K562 (cell line): Measurements from ENCODE around the gene CLSTN1. TPM values are rescaled to one million over a fixed set of nuclear protein-coding genes. Genes with fewer than 3 reads are reported as not detected.
A peak's percentile ranks its signal among the peaks of the same experiment; 100 is the strongest.

Source experiments
- E2F6 ChIP-seq, 2 experiments: IDR thresholded peaks; 2 replicates each; pipeline ENCODE4 v1.6.1; 2011; ENCODE audit warnings: borderline replicate concordance in 1 of 2, control low read depth in 1 of 2, low read depth in 1 of 2, low read length in 1 of 2, mild to moderate bottlenecking in 1 of 2, mixed read lengths in 1 of 2, moderate library complexity in 1 of 2; ENCODE audit not compliant: insufficient read depth in 1 of 2, insufficient read length in 1 of 2, poor library complexity in 1 of 2, severe bottlenecking in 1 of 2; ENCODE audit errors: extremely low read depth in 1 of 2
- GATAD2B ChIP-seq: fragments of 450-650 bp; IDR thresholded peaks from 2 replicates; pipeline ENCODE4 v1.6.1; 2017; ENCODE audit warnings: mild to moderate bottlenecking, borderline replicate concordance
- RBFOX2 ChIP-seq: fragments of 200-400 bp; formaldehyde crosslinking; IDR thresholded peaks from 2 replicates; pipeline ENCODE4 v1.6.1; 2017; ENCODE audit warnings: low read depth, mild to moderate bottlenecking, low read length, moderate library complexity
- STAT5A ChIP-seq: IDR thresholded peaks from 2 replicates; pipeline ENCODE4 v1.6.1; 2012; ENCODE audit warnings: low read length, inconsistent platforms, borderline replicate concordance
- TFAP4 ChIP-seq: sonication (generic); formaldehyde crosslinking; IDR thresholded peaks from 2 replicates; pipeline ENCODE4 v1.8.0; 2022; ENCODE audit warnings: missing genetic modification reagents, mild to moderate bottlenecking, moderate library complexity, borderline replicate concordance
- polyA plus RNA-seq, 8 experiments: library from polyadenylated mRNA; depleted of rRNA in 4 of 8; stranded (reverse) in 5 of 8; unstranded in 3 of 8; fragments of >200 nt; fragmentation: Nextera tagmentation in 2 of 8; fragmentation: Illumina TruSeq in 1 of 8; extraction: Ambion mirVana in 2 of 8; extraction: Trizol in 1 of 8; gene quantifications; 2 replicates each; pipeline versions ENCODE4 v1.2.1 to v1.2.3, GENCODE V29; 2011 to 2014; ENCODE audit warnings: inconsistent platforms in 1 of 8, missing spikeins in 1 of 8
- total RNA-seq, 7 experiments: library from RNA; depleted of rRNA in 6 of 7; stranded (reverse); fragments of >200 nt in 6 of 7; fragmentation: Illumina TruSeq in 2 of 7; extraction: Trizol in 2 of 7; gene quantifications; 2 replicates each; pipeline versions ENCODE4 v1.2.1 to v1.2.3, GENCODE V29; 2011 to 2021; ENCODE audit warnings: low replicate concordance in 1 of 7
- TF ChIP-seq, protein P1 (sequence below): fragments of 450-650 bp; IDR thresholded peaks from 2 replicates; pipeline ENCODE4 v1.6.1; 2016; ENCODE audit warnings: mild to moderate bottlenecking, moderate library complexity
- TF ChIP-seq, protein P2 (sequence below): sonication (generic); formaldehyde crosslinking; IDR thresholded peaks from 2 replicates; pipeline ENCODE4 v1.8.0; 2022; ENCODE audit warnings: mild to moderate bottlenecking, missing genetic modification reagents

The CLSTN1 gene
- total and polyA plus RNA-seq, 9 of the 15 experiments (the other 6 are each of a cell fraction or from before 2014, with no cell fraction given): 1.1 to 32.5 (median 13.3) TPM

DNA sequence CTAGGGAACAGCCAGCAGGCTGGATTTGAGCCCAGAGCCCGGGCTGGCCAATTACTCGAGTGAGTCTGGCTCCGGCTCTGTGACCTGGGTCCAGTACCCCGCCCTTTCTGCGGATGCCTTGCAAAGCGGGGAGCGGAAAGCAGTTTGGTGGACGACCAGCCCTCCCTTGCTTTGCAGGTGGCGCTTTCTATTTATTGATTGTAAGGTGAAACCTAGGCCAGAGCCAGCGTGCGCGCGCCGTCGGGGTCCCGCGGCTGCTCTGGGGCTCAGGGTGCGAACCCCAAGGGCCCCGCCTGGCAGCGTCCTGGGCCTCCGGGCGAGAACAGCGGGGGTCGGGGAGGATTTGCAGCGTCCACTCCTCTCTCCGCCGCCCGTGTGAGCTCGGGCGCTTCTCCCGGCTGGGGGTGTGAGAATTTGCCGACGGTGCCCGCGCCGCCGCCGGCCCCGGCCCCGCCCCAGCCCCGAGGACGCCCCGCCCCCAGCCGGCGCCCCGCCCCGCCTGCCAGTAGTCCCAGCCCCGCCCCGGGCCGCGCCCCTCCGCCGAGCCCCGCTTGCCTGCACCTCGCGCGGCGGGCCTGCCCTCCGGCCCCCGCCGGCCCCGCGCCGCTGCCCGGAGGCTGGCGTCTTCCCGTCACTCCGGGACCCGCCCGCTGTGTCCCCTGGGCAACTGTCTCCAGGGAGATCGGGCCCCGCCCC lies 134.6 kb downstream of the CLSTN1 start (continued):
- TF ChIP-seq, protein P1, sequence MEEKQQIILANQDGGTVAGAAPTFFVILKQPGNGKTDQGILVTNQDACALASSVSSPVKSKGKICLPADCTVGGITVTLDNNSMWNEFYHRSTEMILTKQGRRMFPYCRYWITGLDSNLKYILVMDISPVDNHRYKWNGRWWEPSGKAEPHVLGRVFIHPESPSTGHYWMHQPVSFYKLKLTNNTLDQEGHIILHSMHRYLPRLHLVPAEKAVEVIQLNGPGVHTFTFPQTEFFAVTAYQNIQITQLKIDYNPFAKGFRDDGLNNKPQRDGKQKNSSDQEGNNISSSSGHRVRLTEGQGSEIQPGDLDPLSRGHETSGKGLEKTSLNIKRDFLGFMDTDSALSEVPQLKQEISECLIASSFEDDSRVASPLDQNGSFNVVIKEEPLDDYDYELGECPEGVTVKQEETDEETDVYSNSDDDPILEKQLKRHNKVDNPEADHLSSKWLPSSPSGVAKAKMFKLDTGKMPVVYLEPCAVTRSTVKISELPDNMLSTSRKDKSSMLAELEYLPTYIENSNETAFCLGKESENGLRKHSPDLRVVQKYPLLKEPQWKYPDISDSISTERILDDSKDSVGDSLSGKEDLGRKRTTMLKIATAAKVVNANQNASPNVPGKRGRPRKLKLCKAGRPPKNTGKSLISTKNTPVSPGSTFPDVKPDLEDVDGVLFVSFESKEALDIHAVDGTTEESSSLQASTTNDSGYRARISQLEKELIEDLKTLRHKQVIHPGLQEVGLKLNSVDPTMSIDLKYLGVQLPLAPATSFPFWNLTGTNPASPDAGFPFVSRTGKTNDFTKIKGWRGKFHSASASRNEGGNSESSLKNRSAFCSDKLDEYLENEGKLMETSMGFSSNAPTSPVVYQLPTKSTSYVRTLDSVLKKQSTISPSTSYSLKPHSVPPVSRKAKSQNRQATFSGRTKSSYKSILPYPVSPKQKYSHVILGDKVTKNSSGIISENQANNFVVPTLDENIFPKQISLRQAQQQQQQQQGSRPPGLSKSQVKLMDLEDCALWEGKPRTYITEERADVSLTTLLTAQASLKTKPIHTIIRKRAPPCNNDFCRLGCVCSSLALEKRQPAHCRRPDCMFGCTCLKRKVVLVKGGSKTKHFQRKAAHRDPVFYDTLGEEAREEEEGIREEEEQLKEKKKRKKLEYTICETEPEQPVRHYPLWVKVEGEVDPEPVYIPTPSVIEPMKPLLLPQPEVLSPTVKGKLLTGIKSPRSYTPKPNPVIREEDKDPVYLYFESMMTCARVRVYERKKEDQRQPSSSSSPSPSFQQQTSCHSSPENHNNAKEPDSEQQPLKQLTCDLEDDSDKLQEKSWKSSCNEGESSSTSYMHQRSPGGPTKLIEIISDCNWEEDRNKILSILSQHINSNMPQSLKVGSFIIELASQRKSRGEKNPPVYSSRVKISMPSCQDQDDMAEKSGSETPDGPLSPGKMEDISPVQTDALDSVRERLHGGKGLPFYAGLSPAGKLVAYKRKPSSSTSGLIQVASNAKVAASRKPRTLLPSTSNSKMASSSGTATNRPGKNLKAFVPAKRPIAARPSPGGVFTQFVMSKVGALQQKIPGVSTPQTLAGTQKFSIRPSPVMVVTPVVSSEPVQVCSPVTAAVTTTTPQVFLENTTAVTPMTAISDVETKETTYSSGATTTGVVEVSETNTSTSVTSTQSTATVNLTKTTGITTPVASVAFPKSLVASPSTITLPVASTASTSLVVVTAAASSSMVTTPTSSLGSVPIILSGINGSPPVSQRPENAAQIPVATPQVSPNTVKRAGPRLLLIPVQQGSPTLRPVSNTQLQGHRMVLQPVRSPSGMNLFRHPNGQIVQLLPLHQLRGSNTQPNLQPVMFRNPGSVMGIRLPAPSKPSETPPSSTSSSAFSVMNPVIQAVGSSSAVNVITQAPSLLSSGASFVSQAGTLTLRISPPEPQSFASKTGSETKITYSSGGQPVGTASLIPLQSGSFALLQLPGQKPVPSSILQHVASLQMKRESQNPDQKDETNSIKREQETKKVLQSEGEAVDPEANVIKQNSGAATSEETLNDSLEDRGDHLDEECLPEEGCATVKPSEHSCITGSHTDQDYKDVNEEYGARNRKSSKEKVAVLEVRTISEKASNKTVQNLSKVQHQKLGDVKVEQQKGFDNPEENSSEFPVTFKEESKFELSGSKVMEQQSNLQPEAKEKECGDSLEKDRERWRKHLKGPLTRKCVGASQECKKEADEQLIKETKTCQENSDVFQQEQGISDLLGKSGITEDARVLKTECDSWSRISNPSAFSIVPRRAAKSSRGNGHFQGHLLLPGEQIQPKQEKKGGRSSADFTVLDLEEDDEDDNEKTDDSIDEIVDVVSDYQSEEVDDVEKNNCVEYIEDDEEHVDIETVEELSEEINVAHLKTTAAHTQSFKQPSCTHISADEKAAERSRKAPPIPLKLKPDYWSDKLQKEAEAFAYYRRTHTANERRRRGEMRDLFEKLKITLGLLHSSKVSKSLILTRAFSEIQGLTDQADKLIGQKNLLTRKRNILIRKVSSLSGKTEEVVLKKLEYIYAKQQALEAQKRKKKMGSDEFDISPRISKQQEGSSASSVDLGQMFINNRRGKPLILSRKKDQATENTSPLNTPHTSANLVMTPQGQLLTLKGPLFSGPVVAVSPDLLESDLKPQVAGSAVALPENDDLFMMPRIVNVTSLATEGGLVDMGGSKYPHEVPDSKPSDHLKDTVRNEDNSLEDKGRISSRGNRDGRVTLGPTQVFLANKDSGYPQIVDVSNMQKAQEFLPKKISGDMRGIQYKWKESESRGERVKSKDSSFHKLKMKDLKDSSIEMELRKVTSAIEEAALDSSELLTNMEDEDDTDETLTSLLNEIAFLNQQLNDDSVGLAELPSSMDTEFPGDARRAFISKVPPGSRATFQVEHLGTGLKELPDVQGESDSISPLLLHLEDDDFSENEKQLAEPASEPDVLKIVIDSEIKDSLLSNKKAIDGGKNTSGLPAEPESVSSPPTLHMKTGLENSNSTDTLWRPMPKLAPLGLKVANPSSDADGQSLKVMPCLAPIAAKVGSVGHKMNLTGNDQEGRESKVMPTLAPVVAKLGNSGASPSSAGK: peak; percentile 43; the same call in 1 of the 2 replicates
- TF ChIP-seq E2F6 (IDR thresholded peaks at IDR 0.05; ENCODE audit: borderline replicate concordance in 1 of 2, extremely low read depth in 1 of 2, insufficient read depth in 1 of 2, insufficient read length in 1 of 2, low read depth in 1 of 2, low read length in 1 of 2, poor library complexity in 1 of 2, severe bottlenecking in 1 of 2): peak in 1 of 2 experiments; percentile 40
- TF ChIP-seq TFAP4: peak; percentile 72
- peak; percentile 44 for TF ChIP-seq RBFOX2
- TF ChIP-seq, protein P2, sequence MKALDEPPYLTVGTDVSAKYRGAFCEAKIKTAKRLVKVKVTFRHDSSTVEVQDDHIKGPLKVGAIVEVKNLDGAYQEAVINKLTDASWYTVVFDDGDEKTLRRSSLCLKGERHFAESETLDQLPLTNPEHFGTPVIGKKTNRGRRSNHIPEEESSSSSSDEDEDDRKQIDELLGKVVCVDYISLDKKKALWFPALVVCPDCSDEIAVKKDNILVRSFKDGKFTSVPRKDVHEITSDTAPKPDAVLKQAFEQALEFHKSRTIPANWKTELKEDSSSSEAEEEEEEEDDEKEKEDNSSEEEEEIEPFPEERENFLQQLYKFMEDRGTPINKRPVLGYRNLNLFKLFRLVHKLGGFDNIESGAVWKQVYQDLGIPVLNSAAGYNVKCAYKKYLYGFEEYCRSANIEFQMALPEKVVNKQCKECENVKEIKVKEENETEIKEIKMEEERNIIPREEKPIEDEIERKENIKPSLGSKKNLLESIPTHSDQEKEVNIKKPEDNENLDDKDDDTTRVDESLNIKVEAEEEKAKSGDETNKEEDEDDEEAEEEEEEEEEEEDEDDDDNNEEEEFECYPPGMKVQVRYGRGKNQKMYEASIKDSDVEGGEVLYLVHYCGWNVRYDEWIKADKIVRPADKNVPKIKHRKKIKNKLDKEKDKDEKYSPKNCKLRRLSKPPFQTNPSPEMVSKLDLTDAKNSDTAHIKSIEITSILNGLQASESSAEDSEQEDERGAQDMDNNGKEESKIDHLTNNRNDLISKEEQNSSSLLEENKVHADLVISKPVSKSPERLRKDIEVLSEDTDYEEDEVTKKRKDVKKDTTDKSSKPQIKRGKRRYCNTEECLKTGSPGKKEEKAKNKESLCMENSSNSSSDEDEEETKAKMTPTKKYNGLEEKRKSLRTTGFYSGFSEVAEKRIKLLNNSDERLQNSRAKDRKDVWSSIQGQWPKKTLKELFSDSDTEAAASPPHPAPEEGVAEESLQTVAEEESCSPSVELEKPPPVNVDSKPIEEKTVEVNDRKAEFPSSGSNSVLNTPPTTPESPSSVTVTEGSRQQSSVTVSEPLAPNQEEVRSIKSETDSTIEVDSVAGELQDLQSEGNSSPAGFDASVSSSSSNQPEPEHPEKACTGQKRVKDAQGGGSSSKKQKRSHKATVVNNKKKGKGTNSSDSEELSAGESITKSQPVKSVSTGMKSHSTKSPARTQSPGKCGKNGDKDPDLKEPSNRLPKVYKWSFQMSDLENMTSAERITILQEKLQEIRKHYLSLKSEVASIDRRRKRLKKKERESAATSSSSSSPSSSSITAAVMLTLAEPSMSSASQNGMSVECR (CRISPR knock-in tag): peak; percentile 60; the same call in 1 of the 2 replicates
- peak; percentile 57; the same call in 1 of the 2 replicates for TF ChIP-seq GATAD2B
- no peak for TF ChIP-seq STAT5A
